ENCODE data around the gene HYAL2. TPM values are rescaled to one million over a fixed set of nuclear protein-coding genes. Genes with fewer than 3 reads are reported as not detected.

Gene HYAL2, protein sequence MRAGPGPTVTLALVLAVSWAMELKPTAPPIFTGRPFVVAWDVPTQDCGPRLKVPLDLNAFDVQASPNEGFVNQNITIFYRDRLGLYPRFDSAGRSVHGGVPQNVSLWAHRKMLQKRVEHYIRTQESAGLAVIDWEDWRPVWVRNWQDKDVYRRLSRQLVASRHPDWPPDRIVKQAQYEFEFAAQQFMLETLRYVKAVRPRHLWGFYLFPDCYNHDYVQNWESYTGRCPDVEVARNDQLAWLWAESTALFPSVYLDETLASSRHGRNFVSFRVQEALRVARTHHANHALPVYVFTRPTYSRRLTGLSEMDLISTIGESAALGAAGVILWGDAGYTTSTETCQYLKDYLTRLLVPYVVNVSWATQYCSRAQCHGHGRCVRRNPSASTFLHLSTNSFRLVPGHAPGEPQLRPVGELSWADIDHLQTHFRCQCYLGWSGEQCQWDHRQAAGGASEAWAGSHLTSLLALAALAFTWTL
- total RNA-seq: 10 to 100 TPM; 41.6 to 62.6 (median 49.4) TPM
- polyA plus RNA-seq: 10 to 100 TPM in 2 of 3 donors, 1 to 10 TPM in 1; 8.6 to 45.8 (median 13.8) TPM

DNA sequence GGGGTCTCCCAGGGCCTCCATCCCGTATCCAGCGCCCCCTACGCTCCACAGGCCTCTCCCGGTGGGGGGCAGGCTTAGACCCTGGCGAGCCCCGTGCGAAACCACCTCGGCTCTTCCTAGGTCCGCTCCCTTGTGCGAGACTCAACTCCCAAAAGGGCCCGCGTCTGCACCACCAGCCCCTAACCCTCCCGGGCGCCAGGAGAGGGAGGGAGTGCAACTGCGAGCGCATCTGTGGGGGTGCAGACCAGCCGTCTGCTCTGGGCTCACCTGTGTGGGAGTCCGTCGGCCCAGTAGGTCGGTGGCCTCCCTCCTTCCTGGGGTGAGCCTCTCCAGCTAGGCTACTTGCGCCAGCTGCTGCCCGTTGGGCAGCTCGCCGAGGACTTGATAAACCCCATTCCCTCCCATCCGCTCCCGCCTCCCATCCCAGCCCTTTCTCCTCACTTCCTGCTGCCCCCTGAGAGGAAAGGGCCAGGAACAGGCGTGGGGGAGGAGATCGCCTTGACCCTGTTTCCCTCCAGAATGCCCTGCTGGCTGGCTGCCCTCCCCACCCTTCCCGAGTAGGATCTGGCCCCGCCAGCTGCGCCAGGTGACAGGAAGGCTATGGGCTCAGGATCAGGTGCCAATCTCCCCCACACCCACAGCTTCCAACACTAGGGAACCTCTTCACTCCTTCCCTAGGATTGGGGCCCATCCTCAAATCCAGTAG, at the start of gene HYAL2:
HYAL2 (minus strand) TSS at position 360 of the 706 bp plus-strand sequence. CDS start 2,256 bp downstream, outside the sequence.
- Histone ChIP-seq H3K4me1 (peaks cover 0 to 71% (median 62%) of the 10 kb centered on the region in 4 donors), H3K4me3 (peak within 1 kb of the TSS; percentile 58 to 84 (median 75)), H3K27me3 (no peaks in the 10 kb centered on the region), H3K27ac (peak within 1 kb of the TSS; percentile 88 to 92 (median 92)), H3K36me3 (peaks cover 0 to 43% (median 7%) of the 10 kb centered on the region in 4 donors), H3K9me3 (no peaks in the 10 kb centered on the region)
- DNase-seq: no peak
- WGBS, 2 donors: 50 to 63% methylated on average over 31 of the region's 31 CpGs
- intact Hi-C loops (cut with DNase I): loop anchor here (5.0 to 10.0 kb wide), 2 partner anchors 130 to 1062 kb away; partner anchors contain the start of genes GNAT1 and MANF
- TF ChIP-seq POLR2A (IDR thresholded peaks at IDR 0.05) (no peak), POLR2AphosphoS5 (IDR thresholded peaks at IDR 0.05) (peak; percentile 8 to 47 (median 44))

DNA sequence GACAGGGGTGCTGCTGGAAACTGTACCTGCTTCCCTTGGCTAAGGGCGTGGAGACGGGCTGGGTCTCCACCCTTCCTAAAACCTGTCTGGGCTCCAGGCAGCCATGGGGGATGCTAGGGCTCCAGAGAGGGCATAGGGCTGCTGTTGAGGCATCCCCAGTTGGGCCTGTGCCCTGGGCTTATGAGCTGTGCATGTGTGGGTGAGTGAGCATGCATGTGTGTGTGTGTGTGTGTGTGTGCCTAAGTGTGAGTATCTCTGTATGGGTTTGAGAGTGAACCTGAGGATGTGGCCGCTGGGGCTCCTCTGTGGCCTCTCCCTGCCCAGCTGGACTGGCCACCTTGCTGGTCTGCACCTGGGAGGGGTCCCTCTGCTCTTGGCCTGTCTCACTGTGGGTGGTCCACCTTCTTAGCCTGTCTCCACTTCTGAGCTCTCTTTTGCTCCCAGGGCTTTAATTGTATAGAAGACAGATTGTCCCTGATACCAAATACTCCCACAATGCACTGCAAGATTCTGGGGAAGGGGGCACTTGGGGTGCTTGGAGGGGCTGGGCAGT, 48.7 kb upstream of the HYAL2 start:
- H3K9me3 ChIP-seq: no peaks in the 10 kb centered on the region
- TF ChIP-seq POLR2AphosphoS5 (IDR thresholded peaks at IDR 0.05) (no peak), EP300 (IDR thresholded peaks at IDR 0.05) (no peak), POLR2A (IDR thresholded peaks at IDR 0.05) (no peak)
- TF ChIP-seq, protein P1, sequence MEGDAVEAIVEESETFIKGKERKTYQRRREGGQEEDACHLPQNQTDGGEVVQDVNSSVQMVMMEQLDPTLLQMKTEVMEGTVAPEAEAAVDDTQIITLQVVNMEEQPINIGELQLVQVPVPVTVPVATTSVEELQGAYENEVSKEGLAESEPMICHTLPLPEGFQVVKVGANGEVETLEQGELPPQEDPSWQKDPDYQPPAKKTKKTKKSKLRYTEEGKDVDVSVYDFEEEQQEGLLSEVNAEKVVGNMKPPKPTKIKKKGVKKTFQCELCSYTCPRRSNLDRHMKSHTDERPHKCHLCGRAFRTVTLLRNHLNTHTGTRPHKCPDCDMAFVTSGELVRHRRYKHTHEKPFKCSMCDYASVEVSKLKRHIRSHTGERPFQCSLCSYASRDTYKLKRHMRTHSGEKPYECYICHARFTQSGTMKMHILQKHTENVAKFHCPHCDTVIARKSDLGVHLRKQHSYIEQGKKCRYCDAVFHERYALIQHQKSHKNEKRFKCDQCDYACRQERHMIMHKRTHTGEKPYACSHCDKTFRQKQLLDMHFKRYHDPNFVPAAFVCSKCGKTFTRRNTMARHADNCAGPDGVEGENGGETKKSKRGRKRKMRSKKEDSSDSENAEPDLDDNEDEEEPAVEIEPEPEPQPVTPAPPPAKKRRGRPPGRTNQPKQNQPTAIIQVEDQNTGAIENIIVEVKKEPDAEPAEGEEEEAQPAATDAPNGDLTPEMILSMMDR (IDR thresholded peaks at IDR 0.05): no peak
- H3K27me3 ChIP-seq: peaks cover 0 to 42% (median 12%) of the 10 kb centered on the region in 3 donors
- H3K36me3 ChIP-seq: no peaks in the 10 kb centered on the region
- DNase-seq: no peak
- no peak overlapping the region for H3K4me3 ChIP-seq
- H3K27ac ChIP-seq: no peak overlapping the region
- no peaks in the 10 kb centered on the region for H3K4me1 ChIP-seq
- 70 to 90% methylated on average over 3 of the region's 3 CpGs for WGBS, 2 donors
- intact Hi-C loops (cut with DNase I): no loop called here

DNA sequence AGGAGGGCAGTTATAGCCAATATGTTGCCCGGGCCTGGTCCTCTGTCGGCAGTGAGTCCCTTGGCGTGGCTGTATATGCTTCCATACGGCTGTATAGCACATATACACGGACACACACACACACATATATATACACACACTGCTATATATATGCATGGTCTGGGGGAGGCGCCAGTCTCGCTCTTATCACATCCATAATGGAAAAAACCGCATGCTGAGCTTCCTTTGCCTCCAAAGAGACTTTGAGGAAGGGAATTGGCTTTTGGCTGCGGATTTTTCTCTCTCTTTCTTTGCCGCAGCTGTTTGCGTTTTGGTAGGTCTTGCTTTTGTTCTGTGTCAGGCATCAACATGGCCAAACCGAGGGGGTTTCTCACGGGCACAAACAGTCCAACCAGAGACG, 48.0 kb upstream of the HYAL2 start:
- intact Hi-C loops (cut with DNase I): no loop called here

DNA sequence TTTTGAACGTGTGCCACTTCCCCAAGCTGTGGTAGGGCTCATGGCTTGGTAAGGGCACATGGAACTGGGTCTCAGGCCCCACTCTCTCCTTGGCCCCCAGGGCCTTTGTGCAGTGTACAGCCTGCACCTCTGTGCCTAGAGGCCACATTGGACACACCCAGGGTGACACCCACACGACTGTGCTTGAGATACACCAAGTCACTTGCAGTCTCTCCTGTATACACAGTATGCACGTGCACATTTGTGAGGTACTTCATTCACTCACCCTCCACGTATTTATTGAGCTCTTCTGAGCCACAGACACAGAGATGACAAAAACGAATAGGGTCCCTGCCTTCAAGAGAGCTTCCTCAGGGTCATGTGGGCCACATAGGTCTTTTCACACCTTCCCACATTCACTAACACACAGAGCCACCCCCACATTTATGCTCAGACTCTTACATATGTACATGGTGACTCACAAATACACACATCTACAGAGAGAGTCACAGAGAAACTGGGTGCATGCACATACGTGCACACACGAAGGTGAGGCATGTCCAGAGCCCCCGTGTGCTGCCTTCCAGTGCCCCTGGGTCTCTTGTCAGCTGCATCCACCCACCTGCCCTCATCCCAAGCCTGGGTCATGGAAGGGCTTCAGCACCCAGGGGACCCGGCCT, 46.6 kb upstream of the HYAL2 start:
- Histone ChIP-seq H3K27me3 (peaks cover 0 to 34% (median 12%) of the 10 kb centered on the region in 3 donors), H3K9me3 (no peaks in the 10 kb centered on the region), H3K4me1 (peaks cover 0 to 13% (median 12%) of the 10 kb centered on the region in 4 donors), H3K36me3 (no peaks in the 10 kb centered on the region), H3K4me3 (no peak overlapping the region), H3K27ac (no peak overlapping the region)
- no peak for DNase-seq
- 62 to 78% methylated on average over 9 of the region's 9 CpGs for WGBS, 2 donors
- TF ChIP-seq, protein P1 (IDR thresholded peaks at IDR 0.05): no peak
- TF ChIP-seq EP300 (IDR thresholded peaks at IDR 0.05): no peak
- TF ChIP-seq POLR2A (IDR thresholded peaks at IDR 0.05): no peak
- TF ChIP-seq POLR2AphosphoS5 (IDR thresholded peaks at IDR 0.05): no peak
- intact Hi-C loops (cut with DNase I): loop anchor here (5.0 kb wide), 1 partner anchor 173 kb away; no protein-coding TSS in a partner anchor

More for the DNA sequence above, 48.0 kb upstream of the HYAL2 start:
- DNase-seq: no peak
- H3K9me3 ChIP-seq: no peaks in the 10 kb centered on the region
- peaks cover 0 to 42% (median 12%) of the 10 kb centered on the region in 3 donors for H3K27me3 ChIP-seq
- H3K4me1 ChIP-seq: peaks cover 0 to 1% (median under 1%) of the 10 kb centered on the region in 4 donors
- 42 to 62% methylated on average over 14 of the region's 14 CpGs for WGBS, 2 donors
- H3K27ac ChIP-seq: no peak overlapping the region
- H3K36me3 ChIP-seq: no peaks in the 10 kb centered on the region
- no peak overlapping the region for H3K4me3 ChIP-seq
- TF ChIP-seq POLR2A (IDR thresholded peaks at IDR 0.05) (no peak), POLR2AphosphoS5 (IDR thresholded peaks at IDR 0.05) (no peak)

DNA sequence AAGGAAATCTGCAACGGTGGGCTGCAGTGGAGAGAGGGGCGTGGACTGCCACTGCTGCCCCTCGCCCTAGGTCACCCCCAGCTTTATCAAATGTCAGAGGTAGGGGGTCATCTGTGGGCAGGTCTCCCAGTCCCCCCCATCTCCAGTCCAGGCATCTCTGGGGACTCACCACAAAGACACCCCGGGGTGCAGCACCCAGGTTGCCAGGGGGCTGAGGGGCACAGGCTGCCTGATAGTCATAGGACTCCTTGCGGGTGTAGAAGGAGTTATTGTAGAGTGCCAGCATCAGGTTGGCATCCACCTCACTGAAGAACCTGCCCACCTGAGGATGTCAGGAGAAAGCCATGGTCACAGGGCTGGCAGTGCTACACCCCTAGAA, 43.3 kb upstream of the HYAL2 start:
- TF ChIP-seq POLR2AphosphoS5 (IDR thresholded peaks at IDR 0.05) (no peak), POLR2A (IDR thresholded peaks at IDR 0.05) (no peak), EP300 (IDR thresholded peaks at IDR 0.05) (no peak)
- H3K9me3 ChIP-seq: no peaks in the 10 kb centered on the region
- peaks cover 0 to 14% (median 13%) of the 10 kb centered on the region in 4 donors for H3K4me1 ChIP-seq
- intact Hi-C loops (cut with DNase I): loop anchor here (5.0 kb wide), 1 partner anchor 176 kb away; no protein-coding TSS in a partner anchor
- H3K27ac ChIP-seq: no peak overlapping the region
- H3K36me3 ChIP-seq: no peaks in the 10 kb centered on the region
- 55 to 79% methylated on average over 5 of the region's 5 CpGs for WGBS, 2 donors
- DNase-seq: no peak
- peaks cover 0 to 19% (median 5%) of the 10 kb centered on the region in 3 donors for H3K27me3 ChIP-seq
- peak overlapping the region in 2 of 4 donors; percentile 45 to 55 for H3K4me3 ChIP-seq

Data from sigmoid colon (tissue), 7 donors.